Keratinocyte (primary cell): ENCODE results near the gene TBC1D14. TPM values are rescaled to one million over a fixed set of nuclear protein-coding genes. Genes with fewer than 3 reads are reported as not detected.

Experiments used
- DNase-seq: peaks from one replicate; pipeline ENCODE4 v3.0.0-alpha.2; 2011; ENCODE audit warnings: low read depth, missing footprints, low spot score
- FAIRE-seq: peaks from 2 replicates; lab custom pipeline; 2011; peaks lifted over from hg19 to GRCh38; lab: Jason Lieb, UNC
- H2AFZ ChIP-seq: 2 replicates; pipeline ENCODE4 v1.6.0; 2012; ENCODE audit warnings: low read length, control low read depth, inconsistent platforms; ENCODE audit not compliant: control insufficient read depth
- H3K27ac ChIP-seq: 2 replicates; pipeline ENCODE4 v1.5.1; 2011; ENCODE audit warnings: low read length; ENCODE audit not compliant: control insufficient read depth, insufficient read depth
- H3K27me3 ChIP-seq: 3 replicates; pipeline ENCODE4 v1.6.0; 2011; ENCODE audit warnings: low read length; ENCODE audit not compliant: control insufficient read depth, insufficient read depth; ENCODE audit errors: extremely low read depth
- H3K36me3 ChIP-seq, 2 experiments: 2 replicates in 1 of 2; 3 replicates in 1 of 2; pipeline ENCODE4 v1.5.1; 2011; ENCODE audit warnings: low read length in 2 of 2, mild to moderate bottlenecking in 1 of 2; ENCODE audit not compliant: control insufficient read depth in 2 of 2, insufficient read depth in 2 of 2; ENCODE audit errors: extremely low read depth in 1 of 2
- H3K4me1 ChIP-seq: 3 replicates; pipeline ENCODE4 v1.5.1; 2011; ENCODE audit warnings: low read length; ENCODE audit not compliant: control insufficient read depth, insufficient read depth; ENCODE audit errors: extremely low read depth
- H3K4me2 ChIP-seq: 3 replicates; pipeline ENCODE4 v1.6.0; 2011; ENCODE audit warnings: low read depth, low read length; ENCODE audit not compliant: control insufficient read depth, insufficient read depth; ENCODE audit errors: extremely low read depth
- H3K4me3 ChIP-seq, 3 experiments: fragments of 200-600 bp in 1 of 3; sonication (generic) in 1 of 3; 2 replicates in 2 of 3; 3 replicates in 1 of 3; pipeline ENCODE4 v1.5.1; 2011 to 2016; ENCODE audit warnings: low read length in 3 of 3, mild to moderate bottlenecking in 3 of 3, control low read depth in 2 of 3, inconsistent platforms in 1 of 3, low read depth in 1 of 3, mixed read lengths in 1 of 3, mixed run types in 1 of 3, moderate library complexity in 1 of 3; ENCODE audit not compliant: control insufficient read depth in 2 of 3, insufficient read depth in 2 of 3; ENCODE audit errors: extremely low read depth in 1 of 3
- H3K79me2 ChIP-seq: 2 replicates; pipeline ENCODE4 v1.6.0; 2012; ENCODE audit warnings: low read length; ENCODE audit not compliant: control insufficient read depth, insufficient read depth
- H3K9ac ChIP-seq: 3 replicates; pipeline ENCODE4 v1.6.0; 2011; ENCODE audit warnings: low read length; ENCODE audit not compliant: control insufficient read depth, insufficient read depth; ENCODE audit errors: extremely low read depth
- H3K9me1 ChIP-seq: 3 replicates; pipeline ENCODE4 v1.6.0; 2011; ENCODE audit warnings: low read length; ENCODE audit not compliant: control insufficient read depth, insufficient read depth; ENCODE audit errors: extremely low read depth
- H3K9me3 ChIP-seq: 2 replicates; pipeline ENCODE4 v1.5.1; 2012; ENCODE audit warnings: low read depth, low read length; ENCODE audit not compliant: control insufficient read depth
- H4K20me1 ChIP-seq: 3 replicates; pipeline ENCODE4 v1.6.0; 2011; ENCODE audit warnings: low read length; ENCODE audit not compliant: control insufficient read depth, insufficient read depth; ENCODE audit errors: extremely low read depth
- EZH2 ChIP-seq: IDR thresholded peaks from one replicate; pipeline ENCODE4 v1.6.1; 2012; ENCODE audit warnings: inconsistent platforms, mild to moderate bottlenecking, low read length, moderate library complexity
- dilution Hi-C: fragments of 300-500 bp; cut with MboI; formaldehyde crosslinking; loops from one replicate; pipeline ENCODE4 v1.7.0; 2020; ENCODE audit warnings: low sequenced_read_pairs; ENCODE audit not compliant: extremely low pct_ligation_motif_present
- polyA plus RNA-seq, 5 experiments: library from polyadenylated mRNA; depleted of rRNA in 3 of 5; stranded (reverse) in 3 of 5; stranded (forward) in 1 of 5; unstranded in 1 of 5; fragments of >200 nt; gene quantifications; 1 replicate in 1 of 5; 2 replicates in 3 of 5; 3 replicates in 1 of 5; pipeline versions ENCODE4 v1.2.1 to v1.2.3, GENCODE V29; 2011 to 2012; ENCODE audit warnings: missing spikeins in 2 of 5, low read depth in 1 of 5, low replicate concordance in 1 of 5
- TF ChIP-seq, protein P1 (sequence below), 3 experiments: IDR thresholded peaks in 1 of 3; conservative IDR thresholded peaks in 1 of 3; optimal IDR thresholded peaks in 1 of 3; 2 replicates in 2 of 3; 3 replicates in 1 of 3; pipeline versions ENCODE3 to v1.5.1; 2011; ENCODE audit warnings: low read length in 3 of 3, mild to moderate bottlenecking in 3 of 3, moderate library complexity in 2 of 3, control low read depth in 1 of 3, inconsistent platforms in 1 of 3; ENCODE audit not compliant: insufficient read depth in 2 of 3; ENCODE audit errors: extremely low read depth in 1 of 3

TBC1D14 gene
- polyA plus RNA-seq, 1 donor (not counting 4 experiments of a cell fraction or from before 2014, with no cell fraction given): 55.1 TPM

DNA sequence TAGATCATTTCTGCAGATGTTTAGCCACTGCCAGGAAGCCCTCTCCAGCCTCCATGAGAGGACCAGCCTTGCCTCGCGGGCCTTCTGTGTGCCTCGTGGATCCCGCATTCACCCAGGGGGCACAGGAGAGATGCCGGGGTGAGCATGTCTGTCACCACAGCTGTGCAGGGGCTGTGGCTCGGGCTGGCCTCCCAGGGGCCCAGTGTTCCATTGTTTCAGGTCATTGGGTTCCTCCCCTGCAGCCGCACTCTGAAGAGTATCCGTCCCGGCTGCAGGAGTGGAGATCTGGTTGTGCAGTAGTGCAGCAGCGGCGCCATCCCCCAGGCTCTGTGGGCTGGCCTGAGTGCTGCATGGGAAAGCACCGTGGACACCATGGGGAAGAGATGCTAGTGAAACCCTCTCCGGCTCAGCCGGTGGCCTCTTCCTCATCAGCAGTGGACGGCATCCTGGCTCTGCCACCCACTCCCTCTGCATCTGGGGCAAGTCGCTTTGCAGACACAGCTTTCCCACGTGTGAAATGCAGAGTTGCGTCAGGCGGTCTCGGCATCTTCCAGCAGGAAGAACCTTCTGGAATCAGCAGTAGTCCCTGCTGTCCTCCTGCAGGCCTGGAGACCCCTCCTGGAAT, 29.1 kb downstream of the TBC1D14 start:
- Histone ChIP-seq H3K9me1 (no peaks in the 10 kb centered on the region), H3K4me3 (no peak overlapping the region), H3K4me1 (peaks cover 22% of the 10 kb centered on the region), H3K9ac (no peak overlapping the region), H3K79me2 (no peaks in the 10 kb centered on the region), H4K20me1 (no peaks in the 10 kb centered on the region), H3K36me3 (peaks cover 0 to 1% of the 10 kb centered on the region in 2 experiments), H3K9me3 (no peaks in the 10 kb centered on the region), H3K27ac (no peak overlapping the region), H3K4me2 (no peak overlapping the region), H2AFZ (no peak overlapping the region), H3K27me3 (no peaks in the 10 kb centered on the region)
- DNase-seq (no peak), FAIRE-seq (no peak)
- no peak for TF ChIP-seq EZH2
- TF ChIP-seq, protein P1, sequence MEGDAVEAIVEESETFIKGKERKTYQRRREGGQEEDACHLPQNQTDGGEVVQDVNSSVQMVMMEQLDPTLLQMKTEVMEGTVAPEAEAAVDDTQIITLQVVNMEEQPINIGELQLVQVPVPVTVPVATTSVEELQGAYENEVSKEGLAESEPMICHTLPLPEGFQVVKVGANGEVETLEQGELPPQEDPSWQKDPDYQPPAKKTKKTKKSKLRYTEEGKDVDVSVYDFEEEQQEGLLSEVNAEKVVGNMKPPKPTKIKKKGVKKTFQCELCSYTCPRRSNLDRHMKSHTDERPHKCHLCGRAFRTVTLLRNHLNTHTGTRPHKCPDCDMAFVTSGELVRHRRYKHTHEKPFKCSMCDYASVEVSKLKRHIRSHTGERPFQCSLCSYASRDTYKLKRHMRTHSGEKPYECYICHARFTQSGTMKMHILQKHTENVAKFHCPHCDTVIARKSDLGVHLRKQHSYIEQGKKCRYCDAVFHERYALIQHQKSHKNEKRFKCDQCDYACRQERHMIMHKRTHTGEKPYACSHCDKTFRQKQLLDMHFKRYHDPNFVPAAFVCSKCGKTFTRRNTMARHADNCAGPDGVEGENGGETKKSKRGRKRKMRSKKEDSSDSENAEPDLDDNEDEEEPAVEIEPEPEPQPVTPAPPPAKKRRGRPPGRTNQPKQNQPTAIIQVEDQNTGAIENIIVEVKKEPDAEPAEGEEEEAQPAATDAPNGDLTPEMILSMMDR (optimal IDR thresholded peaks at IDR 0.05 in 1 of 3, IDR thresholded peaks at IDR 0.05 in 1 of 3, conservative IDR thresholded peaks at IDR 0.05 in 1 of 3; ENCODE audit: extremely low read depth in 1 of 3, insufficient read depth in 2 of 3, low read length in 3 of 3): no peak
- dilution Hi-C loops: no loop called here

DNA sequence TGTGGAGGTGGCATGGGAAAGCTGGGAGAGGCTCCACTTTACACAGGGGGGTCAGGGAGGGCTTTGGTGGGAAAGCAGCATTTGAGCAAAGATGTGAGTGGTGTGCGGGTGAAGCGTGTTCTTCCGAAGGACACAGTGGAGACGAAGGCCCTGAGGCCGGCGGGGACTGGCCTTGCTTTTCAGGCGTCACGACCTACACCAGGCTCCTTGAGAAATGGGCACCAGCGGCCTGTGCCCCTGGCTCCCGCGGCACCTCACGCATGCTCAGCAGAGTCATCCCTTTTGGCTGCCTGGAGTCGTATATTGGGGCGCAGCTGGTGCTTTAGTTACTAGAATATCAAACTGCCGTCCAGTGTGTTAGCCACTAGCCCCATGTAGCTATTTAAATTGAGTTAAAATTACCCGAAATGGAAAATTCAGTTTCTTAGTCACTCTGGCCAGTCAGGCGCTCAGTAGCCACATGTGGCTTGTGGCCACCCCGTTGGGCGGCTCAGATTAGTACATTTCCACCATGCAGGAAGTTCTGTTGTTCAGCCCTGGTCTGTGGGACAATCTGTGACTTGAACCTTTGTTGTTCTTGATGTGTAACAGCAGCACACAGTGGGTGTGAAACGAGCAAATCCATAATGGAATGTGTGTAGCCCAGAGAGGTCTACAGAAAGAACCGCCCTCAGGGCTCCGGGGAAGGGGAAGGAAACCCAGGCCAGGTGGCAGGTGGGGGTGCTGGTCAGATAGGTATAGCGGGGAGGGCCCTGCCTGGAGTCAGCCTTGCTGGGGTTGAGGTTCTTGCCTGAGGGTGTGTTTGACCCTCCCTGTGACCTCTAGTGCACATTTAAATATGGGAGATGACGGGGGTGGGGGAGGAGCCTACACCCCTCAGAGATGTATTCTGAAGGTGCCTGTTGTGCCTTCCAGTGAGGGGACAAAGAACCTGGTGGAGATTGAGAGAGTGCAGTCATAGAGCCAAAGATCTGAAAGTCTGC, 30.4 kb downstream of the TBC1D14 start:
- Histone ChIP-seq H3K79me2 (no peaks in the 10 kb centered on the region), H3K27ac (no peak overlapping the region), H3K9me3 (no peaks in the 10 kb centered on the region), H2AFZ (no peak overlapping the region), H3K4me1 (peaks cover 22% of the 10 kb centered on the region), H3K4me3 (no peak overlapping the region), H3K27me3 (no peaks in the 10 kb centered on the region), H4K20me1 (no peaks in the 10 kb centered on the region), H3K4me2 (no peak overlapping the region), H3K9ac (no peak overlapping the region), H3K9me1 (no peaks in the 10 kb centered on the region), H3K36me3 (peaks cover 0 to 1% of the 10 kb centered on the region in 2 experiments)
- no peak for TF ChIP-seq EZH2
- TF ChIP-seq, protein P1 (optimal IDR thresholded peaks at IDR 0.05 in 1 of 3, IDR thresholded peaks at IDR 0.05 in 1 of 3, conservative IDR thresholded peaks at IDR 0.05 in 1 of 3; ENCODE audit: extremely low read depth in 1 of 3, insufficient read depth in 2 of 3, low read length in 3 of 3): no peak
- no peak for FAIRE-seq
- no peak for DNase-seq
- dilution Hi-C loops: no loop called here
